ENCODE data around the gene MSANTD7.

DNA sequence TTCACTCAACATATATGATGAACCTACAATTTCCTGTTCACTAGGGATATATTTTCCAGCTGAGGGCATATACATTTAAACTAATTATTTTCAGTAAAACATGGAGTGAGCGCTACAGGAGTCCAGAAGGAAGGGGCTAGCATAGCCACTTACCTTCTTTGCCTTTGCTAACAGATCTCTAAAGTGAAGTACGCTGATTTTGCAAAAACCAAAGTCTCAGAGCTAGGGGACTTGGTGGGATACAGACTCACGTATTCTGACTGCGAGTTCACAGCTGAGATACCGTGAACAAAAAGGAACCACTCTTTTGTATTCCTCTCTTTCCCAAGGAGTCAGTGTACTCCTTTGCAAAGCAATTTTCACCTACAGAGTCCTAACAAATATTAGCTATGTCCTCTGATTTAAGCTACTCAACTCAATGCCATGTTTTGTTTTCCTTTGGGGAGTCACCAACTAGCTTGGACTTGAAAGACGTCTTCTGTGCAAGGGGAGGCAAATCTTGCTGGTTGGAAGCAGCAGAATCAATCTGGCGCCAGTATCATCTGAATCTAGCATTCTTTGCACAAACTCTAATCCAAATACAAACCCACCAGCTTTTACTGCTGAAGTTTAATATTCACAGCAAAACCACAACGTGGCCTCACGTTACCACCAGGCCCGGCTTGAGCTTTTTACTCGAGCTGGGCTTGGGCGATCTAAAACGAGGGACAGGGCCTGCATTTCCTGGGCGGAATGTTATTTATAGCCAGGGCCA is 926 bp upstream of the MSANTD7 start:
- TF ChIP-seq, protein P1, sequence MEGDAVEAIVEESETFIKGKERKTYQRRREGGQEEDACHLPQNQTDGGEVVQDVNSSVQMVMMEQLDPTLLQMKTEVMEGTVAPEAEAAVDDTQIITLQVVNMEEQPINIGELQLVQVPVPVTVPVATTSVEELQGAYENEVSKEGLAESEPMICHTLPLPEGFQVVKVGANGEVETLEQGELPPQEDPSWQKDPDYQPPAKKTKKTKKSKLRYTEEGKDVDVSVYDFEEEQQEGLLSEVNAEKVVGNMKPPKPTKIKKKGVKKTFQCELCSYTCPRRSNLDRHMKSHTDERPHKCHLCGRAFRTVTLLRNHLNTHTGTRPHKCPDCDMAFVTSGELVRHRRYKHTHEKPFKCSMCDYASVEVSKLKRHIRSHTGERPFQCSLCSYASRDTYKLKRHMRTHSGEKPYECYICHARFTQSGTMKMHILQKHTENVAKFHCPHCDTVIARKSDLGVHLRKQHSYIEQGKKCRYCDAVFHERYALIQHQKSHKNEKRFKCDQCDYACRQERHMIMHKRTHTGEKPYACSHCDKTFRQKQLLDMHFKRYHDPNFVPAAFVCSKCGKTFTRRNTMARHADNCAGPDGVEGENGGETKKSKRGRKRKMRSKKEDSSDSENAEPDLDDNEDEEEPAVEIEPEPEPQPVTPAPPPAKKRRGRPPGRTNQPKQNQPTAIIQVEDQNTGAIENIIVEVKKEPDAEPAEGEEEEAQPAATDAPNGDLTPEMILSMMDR (IDR thresholded peaks at IDR 0.05): no peak
- no peak for TF ChIP-seq EZH2 (IDR thresholded peaks at IDR 0.05; ENCODE audit: borderline replicate concordance, insufficient read depth, low read depth, low read length, poor library complexity, severe bottlenecking)

Measured in B cell (primary cell).